GM12878 (cell line): ENCODE results near the gene MAN1A1. TPM values are rescaled to one million over a fixed set of nuclear protein-coding genes. Genes with fewer than 3 reads are reported as not detected.

Experiments used
- ATAC-seq: fragments of 200-7000 bp; cut with Tn5 transposase; 3 replicates; pipeline ENCODE4 v1.9.1; 2020; ENCODE audit warnings: mild to moderate bottlenecking, moderate library complexity
- BruUV-seq: library from RNA; stranded (reverse); fragments of 400-500 nt; replicated peaks from 2 replicates; lab custom pipeline; 2021; lab: Mats Ljungman, UMichigan
- CTCF ChIA-PET: fragments of 300-600 bp; sonication (Branson Sonifier 250); formaldehyde crosslinking; extraction: SDS; loops from one replicate; lab custom pipeline; 2021; ENCODE audit warnings: inconsistent platforms; lab: Yijun Ruan, JAX
- POLR2A ChIA-PET: fragments of 350-600 bp; formaldehyde crosslinking; extraction: SDS; loops from one replicate; lab custom pipeline; 2021; ENCODE audit warnings: inconsistent platforms; lab: Charles Lee
- RAD21 ChIA-PET: fragments of 300-600 bp; sonication (Branson Sonifier 250); formaldehyde crosslinking; loops from one replicate; lab custom pipeline; 2023; ENCODE audit warnings: antibody characterized with exemption; ENCODE audit not compliant: unreplicated experiment; lab: Charles Lee
- SMC1A ChIA-PET: fragments of 300-600 bp; sonication (Branson Sonifier 250); formaldehyde crosslinking; loops from one replicate; lab custom pipeline; 2023; ENCODE audit not compliant: unreplicated experiment, uncharacterized antibody; lab: Charles Lee
- DNase-seq: peaks from one replicate; pipeline ENCODE4 v3.0.0-alpha.2; 2011; ENCODE audit warnings: low read depth, low spot score
- FAIRE-seq: peaks from 3 replicates; lab custom pipeline; 2011; peaks lifted over from hg19 to GRCh38; lab: Jason Lieb, UNC
- H2AFZ ChIP-seq: 2 replicates; pipeline ENCODE4 v1.6.0; 2011; ENCODE audit warnings: low read depth, low read length, control low read depth; ENCODE audit not compliant: control insufficient read depth
- H3K27ac ChIP-seq: 2 replicates; pipeline ENCODE4 v1.5.1; 2011; ENCODE audit warnings: control low read depth; ENCODE audit not compliant: control insufficient read depth, insufficient read depth
- H3K27me3 ChIP-seq, 2 experiments: replicated peaks in 1 of 2; 2 replicates each; pipeline versions ENCODE4 v1.6.0 to v1.6.1; 2011; ENCODE audit warnings: low read length in 1 of 2; ENCODE audit not compliant: control insufficient read depth in 2 of 2, insufficient read depth in 2 of 2
- H3K36me3 ChIP-seq, 2 experiments: 2 replicates each; pipeline ENCODE4 v1.5.1; 2011; ENCODE audit warnings: low read length in 1 of 2; ENCODE audit not compliant: control insufficient read depth in 2 of 2, insufficient read depth in 2 of 2
- H3K4me1 ChIP-seq: 2 replicates; pipeline ENCODE4 v1.6.1; 2011; ENCODE audit warnings: mild to moderate bottlenecking, low read length, moderate library complexity, mixed read lengths; ENCODE audit not compliant: control insufficient read depth, insufficient read depth
- H3K4me2 ChIP-seq: 2 replicates; pipeline ENCODE4 v1.6.0; 2011; ENCODE audit warnings: control low read depth; ENCODE audit not compliant: control insufficient read depth, insufficient read depth
- H3K4me3 ChIP-seq: fragments of 200-600 bp; sonication (generic); 2 replicates; pipeline ENCODE4 v1.5.1; 2016
- H3K79me2 ChIP-seq: 2 replicates; pipeline ENCODE4 v1.6.0; 2011; ENCODE audit warnings: low read length; ENCODE audit not compliant: control insufficient read depth, insufficient read depth
- H3K9ac ChIP-seq: 2 replicates; pipeline ENCODE4 v1.8.0; 2011; ENCODE audit warnings: low read length, control low read depth, mixed read lengths; ENCODE audit not compliant: control insufficient read depth, insufficient read depth
- H3K9me3 ChIP-seq: replicated peaks from 3 replicates; pipeline ENCODE4 v1.5.1; 2011; ENCODE audit warnings: mild to moderate bottlenecking, low read length; ENCODE audit not compliant: control insufficient read depth, insufficient read depth
- H4K20me1 ChIP-seq: 2 replicates; pipeline ENCODE4 v1.6.0; 2011; ENCODE audit not compliant: control insufficient read depth, insufficient read depth
- CBX3 ChIP-seq: fragments of 200-600 bp; sonication (generic); IDR thresholded peaks from 2 replicates; pipeline ENCODE4 v1.6.1; 2016; ENCODE audit warnings: low read depth, borderline replicate concordance
- CHD4 ChIP-seq: fragments of 200-600 bp; sonication (generic); IDR thresholded peaks from 2 replicates; pipeline ENCODE4 v1.6.1; 2016; ENCODE audit warnings: mild to moderate bottlenecking
- HDGF ChIP-seq: fragments of 450-650 bp; IDR thresholded peaks from 2 replicates; pipeline ENCODE4 v1.6.1; 2016; ENCODE audit warnings: antibody characterized with exemption
- JUNB ChIP-seq: IDR thresholded peaks from 2 replicates; pipeline ENCODE4 v1.6.1; 2016; ENCODE audit warnings: antibody characterized with exemption, mild to moderate bottlenecking
- MTA2 ChIP-seq: fragments of 450-650 bp; IDR thresholded peaks from 2 replicates; pipeline ENCODE4 v1.6.1; 2016; ENCODE audit warnings: low read depth, mild to moderate bottlenecking, moderate library complexity
- SREBF2 ChIP-seq: IDR thresholded peaks from 2 replicates; pipeline ENCODE4 v1.6.1; 2012; ENCODE audit warnings: mild to moderate bottlenecking, low read length
- SRF ChIP-seq, 2 experiments: IDR thresholded peaks; 2 replicates each; pipeline ENCODE4 v1.6.1; 2011; ENCODE audit warnings: low read depth in 2 of 2, low read length in 2 of 2, mild to moderate bottlenecking in 1 of 2, moderate library complexity in 1 of 2
- STAT1 ChIP-seq: fragments of 450-650 bp; conservative IDR thresholded peaks from 2 replicates; pipeline ENCODE4 v1.6.1; 2014; ENCODE audit warnings: antibody characterized with exemption, mild to moderate bottlenecking
- ZNF207 ChIP-seq: fragments of 450-650 bp; IDR thresholded peaks from 2 replicates; pipeline ENCODE4 v1.6.1; 2014; ENCODE audit warnings: antibody characterized with exemption, mild to moderate bottlenecking, borderline replicate concordance
- ZNF217 ChIP-seq: fragments of 450-650 bp; IDR thresholded peaks from 2 replicates; pipeline ENCODE4 v1.6.1; 2017; ENCODE audit warnings: antibody characterized with exemption, mild to moderate bottlenecking
- ZNF274 ChIP-seq: IDR thresholded peaks from one replicate; pipeline ENCODE4 v1.8.0; 2011; ENCODE audit not compliant: insufficient read length, insufficient read depth
- whole genome bisulfite sequencing: methylation state at CpG from one replicate; pipeline ENCODE4 v1.1.6; 2016; ENCODE audit warnings: low lambda C conversion rate; ENCODE audit not compliant: insufficient replicate concordance, insufficient coverage; ENCODE audit errors: missing lambda C conversion rate; 5-methylcytosine and 5-hydroxymethylcytosine counted together
- in situ Hi-C: fragments of 300-500 bp; cut with MboI; formaldehyde crosslinking; loops from 9 replicates; pipeline ENCODE4 v1.14.3; 2018; ENCODE audit warnings: mixed read lengths
- intact Hi-C: fragments of 100-400 bp; cut with micrococcal nuclease; formaldehyde crosslinking; loops from one replicate; pipeline ENCODE4 v1.14.2; 2022; ENCODE audit not compliant: unreplicated experiment
- polyA plus RNA-seq, 11 experiments: library from polyadenylated mRNA; depleted of rRNA in 4 of 11; unstranded in 6 of 11; stranded (reverse) in 5 of 11; fragments of >200 nt; fragmentation: Nextera tagmentation in 4 of 11; fragmentation: Illumina TruSeq in 1 of 11; extraction: Ambion mirVana in 4 of 11; extraction: Trizol in 1 of 11; gene quantifications; 1 replicate in 1 of 11; 2 replicates in 10 of 11; pipeline versions ENCODE4 v1.2.1 to v1.2.3, GENCODE V29; 2011 to 2016; ENCODE audit warnings: inconsistent platforms in 2 of 11, missing spikeins in 2 of 11, low read depth in 1 of 11
- total RNA-seq, 4 experiments: library from RNA; depleted of rRNA in 3 of 4; stranded (reverse); fragments of >200 nt in 3 of 4; fragmentation: Illumina TruSeq in 1 of 4; extraction: Trizol in 1 of 4; gene quantifications; 2 replicates each; pipeline versions ENCODE4 v1.2.1 to v1.2.3, GENCODE V29; 2013 to 2021
- TF ChIP-seq, protein P1 (sequence below): IDR thresholded peaks from 2 replicates; pipeline ENCODE4 v1.6.1; 2011; ENCODE audit warnings: borderline replicate concordance, low read depth, mild to moderate bottlenecking, moderate library complexity, mixed read lengths, low read length; ENCODE audit not compliant: insufficient read depth; ENCODE audit errors: extremely low read length
- TF ChIP-seq, protein P2 (sequence below), 3 experiments: IDR thresholded peaks in 2 of 3; conservative IDR thresholded peaks in 1 of 3; 2 replicates each; pipeline ENCODE4 v1.5.1; 2011; ENCODE audit warnings: low read depth in 3 of 3, low read length in 3 of 3, mild to moderate bottlenecking in 3 of 3, control low read depth in 2 of 3, moderate library complexity in 2 of 3, inconsistent platforms in 1 of 3, mixed read lengths in 1 of 3; ENCODE audit not compliant: control insufficient read depth in 2 of 3, insufficient read depth in 1 of 3; ENCODE audit errors: extremely low read depth in 1 of 3
- TF ChIP-seq, protein P3 (sequence below): IDR thresholded peaks from 2 replicates; pipeline ENCODE4 v1.6.1; 2012; ENCODE audit warnings: improper control_type of control experiment, low read depth, low read length; ENCODE audit not compliant: insufficient replicate concordance

The MAN1A1 gene
- total and polyA plus RNA-seq, 10 of the 15 experiments (the other 5 are each of a cell fraction or from before 2014, with no cell fraction given) = 5.4 to 28.1 (median 19.5) TPM

GRCh38 chr6:119333707-119334295 is 15.8 kb downstream of the MAN1A1 start (continued):
- TF ChIP-seq ZNF207 (no peak), CHD4 (no peak)
- TF ChIP-seq, protein P1, sequence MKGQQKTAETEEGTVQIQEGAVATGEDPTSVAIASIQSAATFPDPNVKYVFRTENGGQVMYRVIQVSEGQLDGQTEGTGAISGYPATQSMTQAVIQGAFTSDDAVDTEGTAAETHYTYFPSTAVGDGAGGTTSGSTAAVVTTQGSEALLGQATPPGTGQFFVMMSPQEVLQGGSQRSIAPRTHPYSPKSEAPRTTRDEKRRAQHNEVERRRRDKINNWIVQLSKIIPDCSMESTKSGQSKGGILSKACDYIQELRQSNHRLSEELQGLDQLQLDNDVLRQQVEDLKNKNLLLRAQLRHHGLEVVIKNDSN = no peak
- TF ChIP-seq, protein P2, sequence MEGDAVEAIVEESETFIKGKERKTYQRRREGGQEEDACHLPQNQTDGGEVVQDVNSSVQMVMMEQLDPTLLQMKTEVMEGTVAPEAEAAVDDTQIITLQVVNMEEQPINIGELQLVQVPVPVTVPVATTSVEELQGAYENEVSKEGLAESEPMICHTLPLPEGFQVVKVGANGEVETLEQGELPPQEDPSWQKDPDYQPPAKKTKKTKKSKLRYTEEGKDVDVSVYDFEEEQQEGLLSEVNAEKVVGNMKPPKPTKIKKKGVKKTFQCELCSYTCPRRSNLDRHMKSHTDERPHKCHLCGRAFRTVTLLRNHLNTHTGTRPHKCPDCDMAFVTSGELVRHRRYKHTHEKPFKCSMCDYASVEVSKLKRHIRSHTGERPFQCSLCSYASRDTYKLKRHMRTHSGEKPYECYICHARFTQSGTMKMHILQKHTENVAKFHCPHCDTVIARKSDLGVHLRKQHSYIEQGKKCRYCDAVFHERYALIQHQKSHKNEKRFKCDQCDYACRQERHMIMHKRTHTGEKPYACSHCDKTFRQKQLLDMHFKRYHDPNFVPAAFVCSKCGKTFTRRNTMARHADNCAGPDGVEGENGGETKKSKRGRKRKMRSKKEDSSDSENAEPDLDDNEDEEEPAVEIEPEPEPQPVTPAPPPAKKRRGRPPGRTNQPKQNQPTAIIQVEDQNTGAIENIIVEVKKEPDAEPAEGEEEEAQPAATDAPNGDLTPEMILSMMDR (IDR thresholded peaks at IDR 0.05 in 2 of 3, conservative IDR thresholded peaks at IDR 0.05 in 1 of 3; ENCODE audit: control insufficient read depth in 2 of 3, extremely low read depth in 1 of 3, insufficient read depth in 1 of 3, low read depth in 3 of 3, low read length in 3 of 3) = peak; percentile 45 to 69 (median 57); a peak in 5 of 6 replicates

DNA sequence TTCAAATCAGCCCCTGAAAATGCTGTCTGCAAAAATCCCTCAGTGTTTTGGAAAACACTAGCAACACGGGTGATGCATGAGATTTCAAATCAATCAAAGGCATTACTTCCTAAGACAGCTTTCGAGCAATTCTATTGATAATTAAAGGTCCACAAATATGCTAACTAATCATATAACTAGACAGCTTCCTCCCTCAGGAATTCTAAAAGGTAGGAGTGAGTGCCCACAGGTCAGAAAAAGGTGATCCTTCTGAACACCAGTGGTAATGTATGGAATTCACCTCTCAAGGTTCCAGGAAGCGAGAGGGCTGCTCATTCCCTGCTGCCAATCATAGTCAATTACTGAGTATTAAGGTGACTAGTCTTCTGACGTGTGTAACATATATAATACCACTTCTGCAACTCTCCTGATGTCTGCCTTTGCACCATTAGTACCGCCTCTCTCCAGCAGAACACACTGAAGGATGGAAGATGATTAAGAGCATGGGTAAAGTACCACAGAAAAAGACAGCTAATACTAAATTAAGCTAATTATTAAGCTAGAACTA is 16.4 kb downstream of the MAN1A1 start:
- in situ Hi-C loops (no loop called here), intact Hi-C loops (no loop called here)
- ChIA-PET RAD21 (interaction anchor here (1.1 to 18.1 kb wide), 9 partner anchors 7 to 646 kb away, joined by 3 to 414 read pairs (median 10); no protein-coding TSS in a partner anchor), POLR2A (interaction anchor here (1.7 to 8.0 kb wide), 4 partner anchors 11 to 20 kb away, joined by 4 to 114 read pairs (median 38); no protein-coding TSS in a partner anchor), CTCF (interaction anchor here (0.9 to 8.0 kb wide), 17 partner anchors 11 to 646 kb away, joined by 3 to 144 read pairs (median 4); no protein-coding TSS in a partner anchor), SMC1A (interaction anchor here (0.6 to 18.1 kb wide), 18 partner anchors 12 to 645 kb away, joined by 3 to 359 read pairs (median 5); no protein-coding TSS in a partner anchor)
- no peak overlapping the region for H3K4me2 ChIP-seq
- no peak for FAIRE-seq
- no peak overlapping the region for H2AFZ ChIP-seq
- H3K4me1 ChIP-seq = no peaks in the 10 kb centered on the region
- DNase-seq = no peak
- WGBS = 93% methylated on average over 5 of the region's 5 CpGs
- H3K9ac ChIP-seq = no peak overlapping the region
- ATAC-seq = peak; percentile 29
- H3K79me2 ChIP-seq = peaks cover 2% of the 10 kb centered on the region; the same call in 1 of the 2 replicates
- H3K4me3 ChIP-seq = no peak overlapping the region
- H3K27me3 ChIP-seq = no peaks in the 10 kb centered on the region
- H3K27ac ChIP-seq = no peak overlapping the region
- no TSS peak for BruUV-seq
- H4K20me1 ChIP-seq = no peaks in the 10 kb centered on the region
- peaks cover 0 to 8% of the 10 kb centered on the region in 2 experiments; a peak in 3 of 4 replicates for H3K36me3 ChIP-seq
- H3K9me3 ChIP-seq = no peaks in the 10 kb centered on the region
- no peak for TF ChIP-seq JUNB
- TF ChIP-seq SREBF2 = no peak
- no peak for TF ChIP-seq CBX3
- TF ChIP-seq, protein P3, sequence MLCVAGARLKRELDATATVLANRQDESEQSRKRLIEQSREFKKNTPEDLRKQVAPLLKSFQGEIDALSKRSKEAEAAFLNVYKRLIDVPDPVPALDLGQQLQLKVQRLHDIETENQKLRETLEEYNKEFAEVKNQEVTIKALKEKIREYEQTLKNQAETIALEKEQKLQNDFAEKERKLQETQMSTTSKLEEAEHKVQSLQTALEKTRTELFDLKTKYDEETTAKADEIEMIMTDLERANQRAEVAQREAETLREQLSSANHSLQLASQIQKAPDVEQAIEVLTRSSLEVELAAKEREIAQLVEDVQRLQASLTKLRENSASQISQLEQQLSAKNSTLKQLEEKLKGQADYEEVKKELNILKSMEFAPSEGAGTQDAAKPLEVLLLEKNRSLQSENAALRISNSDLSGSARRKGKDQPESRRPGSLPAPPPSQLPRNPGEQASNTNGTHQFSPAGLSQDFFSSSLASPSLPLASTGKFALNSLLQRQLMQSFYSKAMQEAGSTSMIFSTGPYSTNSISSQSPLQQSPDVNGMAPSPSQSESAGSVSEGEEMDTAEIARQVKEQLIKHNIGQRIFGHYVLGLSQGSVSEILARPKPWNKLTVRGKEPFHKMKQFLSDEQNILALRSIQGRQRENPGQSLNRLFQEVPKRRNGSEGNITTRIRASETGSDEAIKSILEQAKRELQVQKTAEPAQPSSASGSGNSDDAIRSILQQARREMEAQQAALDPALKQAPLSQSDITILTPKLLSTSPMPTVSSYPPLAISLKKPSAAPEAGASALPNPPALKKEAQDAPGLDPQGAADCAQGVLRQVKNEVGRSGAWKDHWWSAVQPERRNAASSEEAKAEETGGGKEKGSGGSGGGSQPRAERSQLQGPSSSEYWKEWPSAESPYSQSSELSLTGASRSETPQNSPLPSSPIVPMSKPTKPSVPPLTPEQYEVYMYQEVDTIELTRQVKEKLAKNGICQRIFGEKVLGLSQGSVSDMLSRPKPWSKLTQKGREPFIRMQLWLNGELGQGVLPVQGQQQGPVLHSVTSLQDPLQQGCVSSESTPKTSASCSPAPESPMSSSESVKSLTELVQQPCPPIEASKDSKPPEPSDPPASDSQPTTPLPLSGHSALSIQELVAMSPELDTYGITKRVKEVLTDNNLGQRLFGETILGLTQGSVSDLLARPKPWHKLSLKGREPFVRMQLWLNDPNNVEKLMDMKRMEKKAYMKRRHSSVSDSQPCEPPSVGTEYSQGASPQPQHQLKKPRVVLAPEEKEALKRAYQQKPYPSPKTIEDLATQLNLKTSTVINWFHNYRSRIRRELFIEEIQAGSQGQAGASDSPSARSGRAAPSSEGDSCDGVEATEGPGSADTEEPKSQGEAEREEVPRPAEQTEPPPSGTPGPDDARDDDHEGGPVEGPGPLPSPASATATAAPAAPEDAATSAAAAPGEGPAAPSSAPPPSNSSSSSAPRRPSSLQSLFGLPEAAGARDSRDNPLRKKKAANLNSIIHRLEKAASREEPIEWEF = no peak
- TF ChIP-seq ZNF217 = no peak
- TF ChIP-seq HDGF = no peak
- TF ChIP-seq SRF (IDR thresholded peaks at IDR 0.05; ENCODE audit: low read depth in 2 of 2, low read length in 2 of 2) = no peak
- no peak for TF ChIP-seq ZNF274
- TF ChIP-seq MTA2 = peak; percentile 59; the same call in 1 of the 2 replicates
- TF ChIP-seq STAT1 = no peak
